ENCODE data around the gene LIPT1.

LIPT1 gene

GRCh38 chr2:99140860-99141109 is 14.0 kb upstream of the LIPT1 start:
- H3K4me2 ChIP-seq = peak overlapping the region; percentile 95
- H3K36me3 ChIP-seq = no peaks in the 10 kb centered on the region
- H3K9me3 ChIP-seq = no peaks in the 10 kb centered on the region
- TF ChIP-seq Cebpa-rat (IDR thresholded peaks at IDR 0.05) = no peak
- peaks cover 12% of the 10 kb centered on the region; the same call in 1 of the 2 replicates for H3K27me3 ChIP-seq
- 0 out of 2 replicates have a peak, but pooled peaks cover 7% of the 10 kb centered on the region for H4K20me1 ChIP-seq
- peak overlapping the region; percentile 92 for H3K4me3 ChIP-seq
- peaks cover 15% of the 10 kb centered on the region for H3K4me1 ChIP-seq
- 0 out of 2 replicates have a peak overlapping the region, but pooled peaks have one; percentile 14 for H3K27ac ChIP-seq
- peak overlapping the region; percentile 75 for H3K9ac ChIP-seq

- H3K4me3 ChIP-seq = peak within 1 kb of the TSS; percentile 92
- H3K27ac ChIP-seq = peak within 1 kb of the TSS; percentile 14; the same call in 1 of the 2 replicates
- 0 out of 2 replicates have a peak, but pooled peaks cover 7% of the 10 kb centered on the region for H4K20me1 ChIP-seq
- peaks cover 12% of the 10 kb centered on the region; the same call in 1 of the 2 replicates for H3K27me3 ChIP-seq
- no peaks in the 10 kb centered on the region for H3K9me3 ChIP-seq
- no peaks in the 10 kb centered on the region for H3K36me3 ChIP-seq
- peak within 1 kb of the TSS; percentile 75 for H3K9ac ChIP-seq
- peak within 1 kb of the TSS; percentile 95 for H3K4me2 ChIP-seq
- peaks cover 15% of the 10 kb centered on the region for H3K4me1 ChIP-seq
- no peak for TF ChIP-seq Cebpa-rat (IDR thresholded peaks at IDR 0.05)
Observed at GRCh38 chr2:99141110-99142108, 13.4 kb upstream of the LIPT1 start, which contains the start of gene C2orf15. Gene C2orf15, plus strand, starts transcription at chr2:99141707. Its CDS starts 8,852 bp downstream, at chr2:99150559.

- no peaks in the 10 kb centered on the region for H3K36me3 ChIP-seq
- H3K27me3 ChIP-seq = no peaks in the 10 kb centered on the region
- H3K4me1 ChIP-seq = peaks cover 33% of the 10 kb centered on the region
- TF ChIP-seq Cebpa-rat (IDR thresholded peaks at IDR 0.05) = no peak
- no peak overlapping the region for H3K27ac ChIP-seq
- H4K20me1 ChIP-seq = no peaks in the 10 kb centered on the region
- H3K4me2 ChIP-seq = no peak overlapping the region
- H3K9me3 ChIP-seq = no peaks in the 10 kb centered on the region
- no peak overlapping the region for H3K9ac ChIP-seq
- no peak overlapping the region for H3K4me3 ChIP-seq
Observed at GRCh38 chr2:99150706-99151105, 4.1 kb upstream of the LIPT1 start.

DNA sequence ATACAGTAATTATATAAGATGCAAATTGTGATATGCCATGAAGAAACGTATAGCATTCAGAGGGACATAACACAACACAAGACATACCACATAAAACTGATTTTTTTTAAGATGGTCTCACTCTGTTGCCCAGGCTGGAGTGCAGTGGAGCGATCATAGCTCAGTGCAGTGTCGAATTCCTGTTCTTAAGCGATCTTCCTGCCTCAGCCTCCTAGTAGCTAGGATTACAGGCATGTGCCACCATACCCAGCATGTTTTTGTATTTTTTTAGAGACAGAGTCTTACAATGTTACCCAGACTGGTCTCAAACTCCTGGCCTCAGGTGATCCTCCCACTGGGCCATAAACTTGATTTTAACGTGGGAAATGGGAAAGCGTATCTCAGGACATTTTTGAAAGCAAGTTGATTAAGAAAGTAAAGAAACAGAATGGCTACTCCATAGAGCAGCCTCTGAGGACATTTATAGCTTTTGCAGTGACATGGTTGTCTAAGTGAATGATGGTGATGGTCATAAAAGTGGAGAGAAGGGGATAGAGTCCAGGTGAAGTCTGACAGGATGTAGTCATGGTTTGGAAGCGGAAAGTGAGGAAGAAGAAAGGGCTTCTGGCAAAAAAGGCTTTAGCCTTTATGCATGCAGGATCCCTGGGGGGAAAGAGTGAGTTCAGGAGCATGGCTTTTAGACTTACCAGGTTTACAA is 2.4 kb upstream of the LIPT1 start:
- H3K4me2 ChIP-seq = peak overlapping the region; percentile 59
- H3K4me3 ChIP-seq = no peak overlapping the region
- no peaks in the 10 kb centered on the region for H4K20me1 ChIP-seq
- H3K27me3 ChIP-seq = no peaks in the 10 kb centered on the region
- H3K9ac ChIP-seq = 0 out of 2 replicates have a peak overlapping the region, but pooled peaks have one; percentile 40
- H3K36me3 ChIP-seq = peaks cover 9% of the 10 kb centered on the region
- no peaks in the 10 kb centered on the region for H3K9me3 ChIP-seq
- peaks cover 49% of the 10 kb centered on the region for H3K4me1 ChIP-seq
- TF ChIP-seq Cebpa-rat (IDR thresholded peaks at IDR 0.05) = no peak
- no peak overlapping the region for H3K27ac ChIP-seq

DNA sequence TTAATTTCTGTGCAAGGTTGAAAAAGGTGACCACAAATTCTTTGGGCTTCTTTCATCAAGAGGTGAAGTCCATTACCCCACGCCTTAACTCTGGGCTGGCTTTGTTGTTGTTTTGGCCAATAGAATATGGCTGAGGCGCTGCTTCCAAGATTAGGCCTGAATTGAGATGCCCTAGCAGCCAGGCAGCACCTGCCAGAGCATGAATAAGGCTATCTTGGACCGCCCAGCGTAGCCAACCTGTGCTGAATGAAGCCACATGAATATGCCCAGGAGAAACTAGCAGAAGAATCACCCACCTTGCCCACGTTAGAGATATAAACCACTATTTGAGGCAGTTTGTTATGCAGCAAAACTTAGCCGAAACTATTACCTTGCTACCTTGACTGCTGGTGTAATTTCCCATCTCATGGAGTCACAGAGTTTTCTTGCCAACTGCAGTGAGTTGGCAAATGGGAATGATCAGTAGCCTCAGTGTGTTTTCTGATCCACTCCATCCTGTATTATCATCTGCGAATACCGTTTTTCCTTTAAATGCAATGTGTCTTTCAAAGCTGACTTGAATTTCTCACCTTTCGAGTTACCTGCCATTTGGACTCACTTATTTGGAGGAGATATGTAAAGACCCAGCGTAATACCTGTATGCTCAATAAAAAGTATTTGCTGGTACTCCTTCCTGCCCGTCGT is 704 bp upstream of the LIPT1 start:
- H3K4me2 ChIP-seq = peak overlapping the region; percentile 90
- no peaks in the 10 kb centered on the region for H4K20me1 ChIP-seq
- peak overlapping the region; percentile 87 for H3K27ac ChIP-seq
- H3K9me3 ChIP-seq = no peaks in the 10 kb centered on the region
- peaks cover 51% of the 10 kb centered on the region for H3K4me1 ChIP-seq
- H3K36me3 ChIP-seq = peaks cover 26% of the 10 kb centered on the region
- no peak for TF ChIP-seq Cebpa-rat (IDR thresholded peaks at IDR 0.05)
- peak overlapping the region; percentile 84 for H3K9ac ChIP-seq
- H3K27me3 ChIP-seq = no peaks in the 10 kb centered on the region
- peak overlapping the region; percentile 77 for H3K4me3 ChIP-seq

- Histone ChIP-seq H3K4me1 (peaks cover 47% of the 10 kb centered on the region), H3K4me2 (peak overlapping the region; percentile 90; the same call in 1 of the 2 replicates), H4K20me1 (peaks cover 11% of the 10 kb centered on the region; the same call in 1 of the 2 replicates), H3K27me3 (no peaks in the 10 kb centered on the region), H3K36me3 (peaks cover 47% of the 10 kb centered on the region), H3K27ac (no peak overlapping the region), H3K9me3 (no peaks in the 10 kb centered on the region), H3K4me3 (no peak overlapping the region), H3K9ac (no peak overlapping the region)
- TF ChIP-seq Cebpa-rat (IDR thresholded peaks at IDR 0.05) = no peak
Observed at GRCh38 chr2:99156891-99157290, 2.1 kb downstream of the LIPT1 start.

DNA sequence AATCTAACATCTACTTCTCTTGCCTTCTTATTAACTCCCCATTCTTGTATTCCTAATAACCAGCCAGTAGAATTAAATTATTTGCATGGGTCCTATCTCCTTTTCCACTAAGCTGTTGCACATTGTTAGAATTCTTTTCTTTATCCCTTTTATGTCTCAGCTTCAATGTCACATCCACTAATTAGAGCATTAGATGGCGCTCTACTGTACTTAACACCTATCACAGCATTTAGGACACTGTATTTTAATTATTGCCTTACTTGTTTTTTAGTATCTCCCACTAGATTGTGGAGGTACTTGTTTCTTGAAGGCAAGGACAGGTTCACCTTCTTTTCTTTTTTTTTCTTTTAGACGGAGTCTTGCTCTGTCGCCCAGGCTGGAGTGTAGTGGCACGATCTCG is 3.8 kb downstream of the LIPT1 start:
- Histone ChIP-seq H3K9me3 (no peaks in the 10 kb centered on the region), H3K27me3 (no peaks in the 10 kb centered on the region), H3K4me1 (peaks cover 30% of the 10 kb centered on the region), H3K36me3 (peaks cover 57% of the 10 kb centered on the region), H4K20me1 (peaks cover 18% of the 10 kb centered on the region; the same call in 1 of the 2 replicates), H3K27ac (no peak overlapping the region), H3K4me3 (no peak overlapping the region), H3K4me2 (no peak overlapping the region), H3K9ac (no peak overlapping the region)
- TF ChIP-seq Cebpa-rat (IDR thresholded peaks at IDR 0.05) = no peak

GRCh38 chr2:99159594-99159993 is 4.8 kb downstream of the LIPT1 start:
- Histone ChIP-seq H3K9me3 (no peaks in the 10 kb centered on the region), H3K27ac (no peak overlapping the region), H3K9ac (no peak overlapping the region), H3K4me3 (no peak overlapping the region), H3K27me3 (no peaks in the 10 kb centered on the region), H3K4me1 (peaks cover 21% of the 10 kb centered on the region), H4K20me1 (peaks cover 18% of the 10 kb centered on the region; the same call in 1 of the 2 replicates), H3K36me3 (peaks cover 62% of the 10 kb centered on the region), H3K4me2 (no peak overlapping the region)
- TF ChIP-seq Cebpa-rat (IDR thresholded peaks at IDR 0.05) = no peak

- Histone ChIP-seq H3K9ac (no peak overlapping the region), H3K9me3 (no peaks in the 10 kb centered on the region), H3K36me3 (peaks cover 74% of the 10 kb centered on the region), H3K4me1 (no peaks in the 10 kb centered on the region), H3K4me2 (no peak overlapping the region), H4K20me1 (peaks cover 30% of the 10 kb centered on the region), H3K27ac (no peak overlapping the region), H3K27me3 (no peaks in the 10 kb centered on the region), H3K4me3 (no peak overlapping the region)
- TF ChIP-seq Cebpa-rat (IDR thresholded peaks at IDR 0.05) = no peak
Observed at GRCh38 chr2:99166218-99166617, 11.5 kb downstream of the LIPT1 start.

All from BLaER1 (cell line).